GM19193 (cell line): ENCODE data around the gene BAIAP3.
A peak's percentile ranks its signal among the peaks of the same experiment; 100 is the strongest.

Experiments used
- POLR2A ChIP-seq: IDR thresholded peaks from 4 replicates; pipeline ENCODE4 v1.6.1; 2011; ENCODE audit not compliant: insufficient read depth, insufficient read length; ENCODE audit errors: extremely low read depth

BAIAP3 gene

GRCh38 chr16:1372292-1372950 lies 39.0 kb downstream of the BAIAP3 start:
- no peak for TF ChIP-seq POLR2A

- TF ChIP-seq POLR2A, result no peak
Measured at GRCh38 chr16:1374418-1375297, 41.2 kb downstream of the BAIAP3 start.

- TF ChIP-seq POLR2A, result no peak
Measured at GRCh38 chr16:1375298-1375640, 41.8 kb downstream of the BAIAP3 start.

- TF ChIP-seq POLR2A, result no peak
Measured at GRCh38 chr16:1375741-1376410, 42.4 kb downstream of the BAIAP3 start.

- no peak for TF ChIP-seq POLR2A
Measured at GRCh38 chr16:1377406-1378010, 44.1 kb downstream of the BAIAP3 start.

- TF ChIP-seq POLR2A, result no peak
Measured at GRCh38 chr16:1378087-1378803, 44.8 kb downstream of the BAIAP3 start.

- TF ChIP-seq POLR2A, result no peak
Measured at GRCh38 chr16:1378804-1379303, 45.4 kb downstream of the BAIAP3 start.

- TF ChIP-seq POLR2A, result peak; percentile 57
Measured at GRCh38 chr16:1379304-1380076, 46.0 kb downstream of the BAIAP3 start.

- no peak for TF ChIP-seq POLR2A
Measured at GRCh38 chr16:1380195-1380594, 46.8 kb downstream of the BAIAP3 start.

GRCh38 chr16:1381612-1382406 lies 48.4 kb downstream of the BAIAP3 start:
- no peak for TF ChIP-seq POLR2A

GRCh38 chr16:1383556-1383955 lies 50.1 kb downstream of the BAIAP3 start:
- no peak for TF ChIP-seq POLR2A

- no peak for TF ChIP-seq POLR2A
Measured at GRCh38 chr16:1385232-1385631, 51.8 kb downstream of the BAIAP3 start.

GRCh38 chr16:1387331-1387730 lies 53.9 kb downstream of the BAIAP3 start:
- TF ChIP-seq POLR2A, result no peak
